WTC11 (cell line): ENCODE results near the gene HTATIP2. TPM values are rescaled to one million over a fixed set of nuclear protein-coding genes. Genes with fewer than 3 reads are reported as not detected.

Source experiments
- ATF1 ChIP-seq: sonication (generic); formaldehyde crosslinking; IDR thresholded peaks from 2 replicates; pipeline ENCODE4 v1.8.1; 2023; ENCODE audit warnings: mild to moderate bottlenecking, moderate library complexity, missing genetic modification reagents
- CBFB ChIP-seq: sonication (generic); formaldehyde crosslinking; IDR thresholded peaks from 2 replicates; pipeline ENCODE4 v1.8.1; 2022; ENCODE audit warnings: mild to moderate bottlenecking, low read depth, missing genetic modification reagents
- CREB1 ChIP-seq: sonication (generic); formaldehyde crosslinking; IDR thresholded peaks from 2 replicates; pipeline ENCODE4 v1.8.0; 2023; ENCODE audit warnings: mild to moderate bottlenecking, missing genetic modification reagents
- CREM ChIP-seq: sonication (generic); formaldehyde crosslinking; IDR thresholded peaks from 2 replicates; pipeline ENCODE4 v1.8.1; 2022; ENCODE audit warnings: mild to moderate bottlenecking, missing genetic modification reagents, moderate library complexity
- ELF4 ChIP-seq: sonication (generic); formaldehyde crosslinking; IDR thresholded peaks from 2 replicates; pipeline ENCODE4 v1.8.1; 2022; ENCODE audit warnings: low read depth, mild to moderate bottlenecking, moderate library complexity, missing genetic modification reagents
- FOXJ3 ChIP-seq: sonication (generic); formaldehyde crosslinking; IDR thresholded peaks from 2 replicates; pipeline ENCODE4 v1.9.0; 2021; ENCODE audit warnings: missing genetic modification reagents, mild to moderate bottlenecking, borderline replicate concordance
- FOXK1 ChIP-seq: sonication (generic); formaldehyde crosslinking; IDR thresholded peaks from 2 replicates; pipeline ENCODE4 v1.8.0; 2022; ENCODE audit warnings: mild to moderate bottlenecking, moderate library complexity, missing genetic modification reagents
- FOXP1 ChIP-seq: sonication (generic); formaldehyde crosslinking; IDR thresholded peaks from 2 replicates; pipeline ENCODE4 v1.8.0; 2022; ENCODE audit warnings: missing genetic modification reagents, mild to moderate bottlenecking, moderate library complexity, borderline replicate concordance
- JAZF1 ChIP-seq: fragments of 250-450 bp; sonication (Bioruptor Pico); IDR thresholded peaks from 2 replicates; pipeline ENCODE4 v1.9.0; 2021; ENCODE audit warnings: moderate library complexity, mild to moderate bottlenecking, inconsistent platforms
- MXD4 ChIP-seq: fragments of 250-450 bp; sonication (Bioruptor Pico); IDR thresholded peaks from 2 replicates; pipeline ENCODE4 v1.8.0; 2021; ENCODE audit warnings: mild to moderate bottlenecking, moderate library complexity, borderline replicate concordance
- NFE2L1 ChIP-seq: sonication (generic); formaldehyde crosslinking; IDR thresholded peaks from 2 replicates; pipeline ENCODE4 v1.8.1; 2023; ENCODE audit warnings: missing genetic modification reagents
- NFYB ChIP-seq: sonication (generic); formaldehyde crosslinking; conservative IDR thresholded peaks from 2 replicates; pipeline ENCODE4 v1.8.0; 2022; ENCODE audit warnings: low read depth, missing genetic modification reagents
- SOX15 ChIP-seq: fragments of 250-450 bp; sonication (Bioruptor Pico); IDR thresholded peaks from 2 replicates; pipeline ENCODE4 v1.9.0; 2021; ENCODE audit warnings: mild to moderate bottlenecking
- ZNF121 ChIP-seq: sonication (generic); formaldehyde crosslinking; IDR thresholded peaks from 2 replicates; pipeline ENCODE4 v1.8.0; 2023; ENCODE audit warnings: missing genetic modification reagents
- ZNF219 ChIP-seq: sonication (generic); formaldehyde crosslinking; IDR thresholded peaks from 2 replicates; pipeline ENCODE4 v1.8.0; 2023; ENCODE audit warnings: missing genetic modification reagents, mild to moderate bottlenecking, borderline replicate concordance
- ZSCAN18 ChIP-seq: fragments of 250-450 bp; sonication (Bioruptor Pico); IDR thresholded peaks from 2 replicates; pipeline ENCODE4 v2.1.2; 2022; ENCODE audit warnings: mild to moderate bottlenecking, moderate library complexity
- total RNA-seq: library from RNA; stranded (reverse); gene quantifications from 3 replicates; pipeline ENCODE4 v1.2.3, GENCODE V29; 2021
- TF ChIP-seq, protein P1 (sequence below): sonication (generic); formaldehyde crosslinking; IDR thresholded peaks from 2 replicates; pipeline ENCODE4 v1.8.1; 2022; ENCODE audit warnings: missing genetic modification reagents, borderline replicate concordance
- TF ChIP-seq, protein P2 (sequence below): sonication (generic); formaldehyde crosslinking; IDR thresholded peaks from 2 replicates; pipeline ENCODE4 v1.8.1; 2023; ENCODE audit warnings: mild to moderate bottlenecking, missing genetic modification reagents, borderline replicate concordance
- TF ChIP-seq, protein P3 (sequence below): sonication (generic); formaldehyde crosslinking; IDR thresholded peaks from 2 replicates; pipeline ENCODE4 v1.8.1; 2023; ENCODE audit warnings: mild to moderate bottlenecking, missing genetic modification reagents
- TF ChIP-seq, protein P4 (sequence below): sonication (generic); formaldehyde crosslinking; IDR thresholded peaks from 2 replicates; pipeline ENCODE4 v1.8.1; 2022; ENCODE audit warnings: low read depth, missing genetic modification reagents, borderline replicate concordance
- TF ChIP-seq, protein P5 (sequence below): sonication (generic); formaldehyde crosslinking; IDR thresholded peaks from 2 replicates; pipeline ENCODE4 v1.8.0; 2023; ENCODE audit warnings: missing genetic modification reagents
- TF ChIP-seq, protein P6 (sequence below): fragments of 250-450 bp; sonication (Bioruptor Pico); IDR thresholded peaks from 2 replicates; pipeline ENCODE4 v1.8.0; 2021; ENCODE audit warnings: mild to moderate bottlenecking

Gene HTATIP2
- total RNA-seq, 1 experiment from 2014 or later = 32.7 TPM

GRCh38 chr11:20387261-20388095 is 24.0 kb downstream of the HTATIP2 start, which contains the start of gene PRMT3 (continued):
- TF ChIP-seq ZSCAN18 (CRISPR knock-in tag) (no peak), FOXP1 (CRISPR knock-in tag) (peak; percentile 97), NFE2L1 (peak; percentile 15; the same call in 1 of the 2 replicates), ZNF219 (CRISPR knock-in tag) (no peak), ZNF121 (no peak), CREB1 (CRISPR knock-in tag) (no peak; the same call in 1 of the 2 replicates), ELF4 (CRISPR knock-in tag) (no peak), NFYB (CRISPR knock-in tag) (0 out of 2 replicates have a peak, but pooled peaks have one; percentile 19), CBFB (CRISPR knock-in tag) (peak; percentile 47; the same call in 1 of the 2 replicates), MXD4 (no peak), ATF1 (no peak), JAZF1 (CRISPR knock-in tag) (no peak), FOXK1 (CRISPR knock-in tag) (peak; percentile 70), CREM (CRISPR knock-in tag) (peak; percentile 95), SOX15 (CRISPR knock-in tag) (no peak), FOXJ3 (no peak)
- TF ChIP-seq, protein P1, sequence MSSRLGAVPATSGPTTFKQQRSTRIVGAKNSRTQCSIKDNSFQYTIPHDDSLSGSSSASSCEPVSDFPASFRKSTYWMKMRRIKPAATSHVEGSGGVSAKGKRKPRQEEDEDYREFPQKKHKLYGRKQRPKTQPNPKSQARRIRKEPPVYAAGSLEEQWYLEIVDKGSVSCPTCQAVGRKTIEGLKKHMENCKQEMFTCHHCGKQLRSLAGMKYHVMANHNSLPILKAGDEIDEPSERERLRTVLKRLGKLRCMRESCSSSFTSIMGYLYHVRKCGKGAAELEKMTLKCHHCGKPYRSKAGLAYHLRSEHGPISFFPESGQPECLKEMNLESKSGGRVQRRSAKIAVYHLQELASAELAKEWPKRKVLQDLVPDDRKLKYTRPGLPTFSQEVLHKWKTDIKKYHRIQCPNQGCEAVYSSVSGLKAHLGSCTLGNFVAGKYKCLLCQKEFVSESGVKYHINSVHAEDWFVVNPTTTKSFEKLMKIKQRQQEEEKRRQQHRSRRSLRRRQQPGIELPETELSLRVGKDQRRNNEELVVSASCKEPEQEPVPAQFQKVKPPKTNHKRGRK = no peak
- TF ChIP-seq, protein P2, sequence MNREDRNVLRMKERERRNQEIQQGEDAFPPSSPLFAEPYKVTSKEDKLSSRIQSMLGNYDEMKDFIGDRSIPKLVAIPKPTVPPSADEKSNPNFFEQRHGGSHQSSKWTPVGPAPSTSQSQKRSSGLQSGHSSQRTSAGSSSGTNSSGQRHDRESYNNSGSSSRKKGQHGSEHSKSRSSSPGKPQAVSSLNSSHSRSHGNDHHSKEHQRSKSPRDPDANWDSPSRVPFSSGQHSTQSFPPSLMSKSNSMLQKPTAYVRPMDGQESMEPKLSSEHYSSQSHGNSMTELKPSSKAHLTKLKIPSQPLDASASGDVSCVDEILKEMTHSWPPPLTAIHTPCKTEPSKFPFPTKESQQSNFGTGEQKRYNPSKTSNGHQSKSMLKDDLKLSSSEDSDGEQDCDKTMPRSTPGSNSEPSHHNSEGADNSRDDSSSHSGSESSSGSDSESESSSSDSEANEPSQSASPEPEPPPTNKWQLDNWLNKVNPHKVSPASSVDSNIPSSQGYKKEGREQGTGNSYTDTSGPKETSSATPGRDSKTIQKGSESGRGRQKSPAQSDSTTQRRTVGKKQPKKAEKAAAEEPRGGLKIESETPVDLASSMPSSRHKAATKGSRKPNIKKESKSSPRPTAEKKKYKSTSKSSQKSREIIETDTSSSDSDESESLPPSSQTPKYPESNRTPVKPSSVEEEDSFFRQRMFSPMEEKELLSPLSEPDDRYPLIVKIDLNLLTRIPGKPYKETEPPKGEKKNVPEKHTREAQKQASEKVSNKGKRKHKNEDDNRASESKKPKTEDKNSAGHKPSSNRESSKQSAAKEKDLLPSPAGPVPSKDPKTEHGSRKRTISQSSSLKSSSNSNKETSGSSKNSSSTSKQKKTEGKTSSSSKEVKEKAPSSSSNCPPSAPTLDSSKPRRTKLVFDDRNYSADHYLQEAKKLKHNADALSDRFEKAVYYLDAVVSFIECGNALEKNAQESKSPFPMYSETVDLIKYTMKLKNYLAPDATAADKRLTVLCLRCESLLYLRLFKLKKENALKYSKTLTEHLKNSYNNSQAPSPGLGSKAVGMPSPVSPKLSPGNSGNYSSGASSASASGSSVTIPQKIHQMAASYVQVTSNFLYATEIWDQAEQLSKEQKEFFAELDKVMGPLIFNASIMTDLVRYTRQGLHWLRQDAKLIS (CRISPR knock-in tag) = peak; percentile 96
- TF ChIP-seq, protein P3, sequence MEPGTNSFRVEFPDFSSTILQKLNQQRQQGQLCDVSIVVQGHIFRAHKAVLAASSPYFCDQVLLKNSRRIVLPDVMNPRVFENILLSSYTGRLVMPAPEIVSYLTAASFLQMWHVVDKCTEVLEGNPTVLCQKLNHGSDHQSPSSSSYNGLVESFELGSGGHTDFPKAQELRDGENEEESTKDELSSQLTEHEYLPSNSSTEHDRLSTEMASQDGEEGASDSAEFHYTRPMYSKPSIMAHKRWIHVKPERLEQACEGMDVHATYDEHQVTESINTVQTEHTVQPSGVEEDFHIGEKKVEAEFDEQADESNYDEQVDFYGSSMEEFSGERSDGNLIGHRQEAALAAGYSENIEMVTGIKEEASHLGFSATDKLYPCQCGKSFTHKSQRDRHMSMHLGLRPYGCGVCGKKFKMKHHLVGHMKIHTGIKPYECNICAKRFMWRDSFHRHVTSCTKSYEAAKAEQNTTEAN (CRISPR knock-in tag) = no peak; the same call in 1 of the 2 replicates
- TF ChIP-seq, protein P4, sequence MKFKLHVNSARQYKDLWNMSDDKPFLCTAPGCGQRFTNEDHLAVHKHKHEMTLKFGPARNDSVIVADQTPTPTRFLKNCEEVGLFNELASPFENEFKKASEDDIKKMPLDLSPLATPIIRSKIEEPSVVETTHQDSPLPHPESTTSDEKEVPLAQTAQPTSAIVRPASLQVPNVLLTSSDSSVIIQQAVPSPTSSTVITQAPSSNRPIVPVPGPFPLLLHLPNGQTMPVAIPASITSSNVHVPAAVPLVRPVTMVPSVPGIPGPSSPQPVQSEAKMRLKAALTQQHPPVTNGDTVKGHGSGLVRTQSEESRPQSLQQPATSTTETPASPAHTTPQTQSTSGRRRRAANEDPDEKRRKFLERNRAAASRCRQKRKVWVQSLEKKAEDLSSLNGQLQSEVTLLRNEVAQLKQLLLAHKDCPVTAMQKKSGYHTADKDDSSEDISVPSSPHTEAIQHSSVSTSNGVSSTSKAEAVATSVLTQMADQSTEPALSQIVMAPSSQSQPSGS = no peak
- TF ChIP-seq, protein P5, sequence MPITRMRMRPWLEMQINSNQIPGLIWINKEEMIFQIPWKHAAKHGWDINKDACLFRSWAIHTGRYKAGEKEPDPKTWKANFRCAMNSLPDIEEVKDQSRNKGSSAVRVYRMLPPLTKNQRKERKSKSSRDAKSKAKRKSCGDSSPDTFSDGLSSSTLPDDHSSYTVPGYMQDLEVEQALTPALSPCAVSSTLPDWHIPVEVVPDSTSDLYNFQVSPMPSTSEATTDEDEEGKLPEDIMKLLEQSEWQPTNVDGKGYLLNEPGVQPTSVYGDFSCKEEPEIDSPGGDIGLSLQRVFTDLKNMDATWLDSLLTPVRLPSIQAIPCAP (CRISPR knock-in tag) = peak; percentile 68; the same call in 1 of the 2 replicates
- TF ChIP-seq, protein P6, sequence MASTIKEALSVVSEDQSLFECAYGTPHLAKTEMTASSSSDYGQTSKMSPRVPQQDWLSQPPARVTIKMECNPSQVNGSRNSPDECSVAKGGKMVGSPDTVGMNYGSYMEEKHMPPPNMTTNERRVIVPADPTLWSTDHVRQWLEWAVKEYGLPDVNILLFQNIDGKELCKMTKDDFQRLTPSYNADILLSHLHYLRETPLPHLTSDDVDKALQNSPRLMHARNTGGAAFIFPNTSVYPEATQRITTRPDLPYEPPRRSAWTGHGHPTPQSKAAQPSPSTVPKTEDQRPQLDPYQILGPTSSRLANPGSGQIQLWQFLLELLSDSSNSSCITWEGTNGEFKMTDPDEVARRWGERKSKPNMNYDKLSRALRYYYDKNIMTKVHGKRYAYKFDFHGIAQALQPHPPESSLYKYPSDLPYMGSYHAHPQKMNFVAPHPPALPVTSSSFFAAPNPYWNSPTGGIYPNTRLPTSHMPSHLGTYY = no peak
